Neutrophil (primary cell): ENCODE results near the gene IL18RAP.

Experiments
- H3K27ac ChIP-seq: fragments of 200-600 bp; sonication (generic); 2 replicates; pipeline ENCODE4 v1.5.1; 2016; ENCODE audit warnings: mild to moderate bottlenecking, moderate library complexity
- H3K27me3 ChIP-seq: fragments of 200-600 bp; sonication (generic); 2 replicates; pipeline ENCODE4 v1.6.0; 2016; ENCODE audit warnings: mild to moderate bottlenecking
- H3K36me3 ChIP-seq: fragments of 200-600 bp; sonication (generic); 2 replicates; pipeline ENCODE4 v1.5.1; 2017
- H3K4me1 ChIP-seq, 2 experiments: fragments of 200-600 bp in 1 of 2; sonication (generic) in 1 of 2; 1 replicate in 1 of 2; 2 replicates in 1 of 2; pipeline versions ENCODE4 v1.5.1 to v1.6.1; 2013 to 2016; ENCODE audit warnings: low read depth in 1 of 2, low read length in 1 of 2, mild to moderate bottlenecking in 1 of 2, moderate library complexity in 1 of 2; ENCODE audit not compliant: control insufficient read depth in 1 of 2, insufficient read depth in 1 of 2
- H3K4me3 ChIP-seq, 2 experiments: fragments of 200-600 bp in 1 of 2; sonication (generic) in 1 of 2; 1 replicate in 1 of 2; 2 replicates in 1 of 2; pipeline ENCODE4 v1.5.1; 2013 to 2016; ENCODE audit warnings: low read depth in 1 of 2, low read length in 1 of 2, mild to moderate bottlenecking in 1 of 2, moderate library complexity in 1 of 2
- H3K9me3 ChIP-seq: fragments of 200-600 bp; sonication (generic); 2 replicates; pipeline ENCODE4 v1.5.1; 2016
- TF ChIP-seq, protein P1 (sequence below): fragments of 200-600 bp; sonication (generic); IDR thresholded peaks from 2 replicates; pipeline ENCODE4 v1.5.1; 2016; ENCODE audit warnings: antibody characterized with exemption

IL18RAP gene

DNA sequence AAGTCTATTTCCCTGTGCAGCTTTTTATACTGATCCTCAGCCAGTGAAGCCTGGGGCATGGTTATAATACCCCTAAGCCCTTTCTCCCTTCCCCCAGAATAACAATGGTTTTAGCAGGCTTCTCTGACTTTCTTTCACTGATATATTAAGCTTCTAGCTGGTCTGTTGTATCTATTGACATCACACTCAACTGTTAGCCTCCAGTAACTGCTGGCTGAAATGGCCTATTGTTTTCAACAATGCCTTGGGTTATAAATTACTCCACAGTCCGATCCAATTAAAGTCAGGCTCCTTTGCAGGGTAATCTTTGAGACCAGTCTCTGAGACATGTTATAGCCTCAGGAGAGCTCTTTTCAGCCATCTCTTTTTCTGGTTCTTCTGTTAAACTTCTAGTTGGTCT lies 47.2 kb downstream of the IL18RAP start:
- no peaks in the 10 kb centered on the region for H3K4me1 ChIP-seq
- no peaks in the 10 kb centered on the region for H3K36me3 ChIP-seq
- no peak overlapping the region for H3K4me3 ChIP-seq
- peaks cover 39% of the 10 kb centered on the region for H3K27me3 ChIP-seq
- no peaks in the 10 kb centered on the region for H3K9me3 ChIP-seq
- TF ChIP-seq, protein P1, sequence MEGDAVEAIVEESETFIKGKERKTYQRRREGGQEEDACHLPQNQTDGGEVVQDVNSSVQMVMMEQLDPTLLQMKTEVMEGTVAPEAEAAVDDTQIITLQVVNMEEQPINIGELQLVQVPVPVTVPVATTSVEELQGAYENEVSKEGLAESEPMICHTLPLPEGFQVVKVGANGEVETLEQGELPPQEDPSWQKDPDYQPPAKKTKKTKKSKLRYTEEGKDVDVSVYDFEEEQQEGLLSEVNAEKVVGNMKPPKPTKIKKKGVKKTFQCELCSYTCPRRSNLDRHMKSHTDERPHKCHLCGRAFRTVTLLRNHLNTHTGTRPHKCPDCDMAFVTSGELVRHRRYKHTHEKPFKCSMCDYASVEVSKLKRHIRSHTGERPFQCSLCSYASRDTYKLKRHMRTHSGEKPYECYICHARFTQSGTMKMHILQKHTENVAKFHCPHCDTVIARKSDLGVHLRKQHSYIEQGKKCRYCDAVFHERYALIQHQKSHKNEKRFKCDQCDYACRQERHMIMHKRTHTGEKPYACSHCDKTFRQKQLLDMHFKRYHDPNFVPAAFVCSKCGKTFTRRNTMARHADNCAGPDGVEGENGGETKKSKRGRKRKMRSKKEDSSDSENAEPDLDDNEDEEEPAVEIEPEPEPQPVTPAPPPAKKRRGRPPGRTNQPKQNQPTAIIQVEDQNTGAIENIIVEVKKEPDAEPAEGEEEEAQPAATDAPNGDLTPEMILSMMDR = no peak
- H3K27ac ChIP-seq = no peak overlapping the region

DNA sequence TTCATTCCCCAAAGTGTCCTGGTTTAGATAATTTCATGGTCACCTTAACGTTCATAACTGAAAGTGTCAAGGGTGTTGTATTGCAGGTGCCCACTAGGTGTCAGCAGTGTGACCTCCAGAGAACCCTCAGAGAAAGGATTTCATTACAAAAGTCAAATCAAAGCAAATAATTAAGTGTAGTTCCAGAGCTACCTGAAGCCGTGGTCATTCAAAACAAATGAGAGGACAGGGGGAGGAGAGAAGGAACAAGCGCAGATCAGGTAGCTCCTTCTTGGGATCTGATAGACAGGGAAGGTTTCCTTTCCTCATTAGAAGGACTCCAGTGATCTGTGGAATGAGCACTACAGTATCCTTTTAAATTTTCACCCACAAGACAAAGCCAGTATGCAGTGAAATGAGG lies 50.1 kb downstream of the IL18RAP start, which contains the start of gene SLC9A4:
SLC9A4 (plus strand) TSS at position 207 of the 400 bp plus-strand sequence. CDS start 534 bp downstream, outside the sequence.
- Histone ChIP-seq H3K27me3 (peaks cover 35% of the 10 kb centered on the region), H3K4me1 (peaks cover 0 to 3% of the 10 kb centered on the region in 2 experiments)

DNA sequence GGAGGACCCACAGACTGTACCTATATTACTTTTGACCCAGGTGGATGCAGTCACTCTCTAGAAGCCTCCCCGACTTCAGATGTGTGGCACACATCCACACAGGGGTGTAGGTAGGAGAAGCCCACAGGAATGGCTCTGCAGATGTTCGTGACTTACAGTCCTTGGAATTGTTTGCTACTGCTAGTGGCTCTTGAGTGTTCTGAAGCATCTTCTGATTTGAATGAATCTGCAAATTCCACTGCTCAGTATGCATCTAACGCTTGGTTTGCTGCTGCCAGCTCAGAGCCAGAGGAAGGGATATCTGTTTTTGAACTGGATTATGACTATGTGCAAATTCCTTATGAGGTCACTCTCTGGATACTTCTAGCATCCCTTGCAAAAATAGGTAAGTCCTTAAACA lies 50.7 kb downstream of the IL18RAP start:
- no peak overlapping the region for H3K4me3 ChIP-seq
- H3K4me1 ChIP-seq = peaks cover 0 to 9% of the 10 kb centered on the region in 2 experiments
- H3K27me3 ChIP-seq = peaks cover 35% of the 10 kb centered on the region
- H3K36me3 ChIP-seq = no peaks in the 10 kb centered on the region
- TF ChIP-seq, protein P1 = no peak
- H3K9me3 ChIP-seq = no peaks in the 10 kb centered on the region
- no peak overlapping the region for H3K27ac ChIP-seq

More for the DNA sequence above, 50.1 kb downstream of the IL18RAP start, which contains the start of gene SLC9A4:
- Histone ChIP-seq H3K36me3 (no peaks in the 10 kb centered on the region), H3K27ac (no peak within 1 kb of the TSS), H3K4me3 (no peak within 1 kb of the TSS), H3K9me3 (no peaks in the 10 kb centered on the region)
- TF ChIP-seq, protein P1 = peak; percentile 91

DNA sequence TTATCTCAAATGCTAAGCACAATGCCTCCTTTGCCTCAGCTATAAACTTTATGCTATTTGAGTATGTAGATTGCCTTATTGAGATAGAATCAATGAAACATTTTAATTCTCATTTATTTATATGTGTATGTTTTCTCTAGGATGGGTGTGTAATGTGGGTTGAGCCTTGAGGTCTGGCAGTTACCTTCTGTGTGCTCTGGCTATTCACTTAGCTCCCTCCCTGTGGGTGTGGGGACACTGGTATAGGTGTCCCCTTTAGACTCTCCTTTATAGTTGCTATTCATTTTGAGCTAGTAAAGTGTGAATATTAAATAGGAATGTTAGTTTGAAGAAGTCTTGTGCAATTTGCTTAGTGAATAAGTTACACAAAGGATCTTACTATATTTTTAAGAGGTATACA lies 51.8 kb downstream of the IL18RAP start:
- Histone ChIP-seq H3K4me3 (no peak overlapping the region), H3K9me3 (no peaks in the 10 kb centered on the region), H3K27ac (no peak overlapping the region), H3K36me3 (no peaks in the 10 kb centered on the region), H3K4me1 (peaks cover 8 to 20% of the 10 kb centered on the region in 2 experiments), H3K27me3 (peaks cover 35% of the 10 kb centered on the region)
- TF ChIP-seq, protein P1 = no peak

DNA sequence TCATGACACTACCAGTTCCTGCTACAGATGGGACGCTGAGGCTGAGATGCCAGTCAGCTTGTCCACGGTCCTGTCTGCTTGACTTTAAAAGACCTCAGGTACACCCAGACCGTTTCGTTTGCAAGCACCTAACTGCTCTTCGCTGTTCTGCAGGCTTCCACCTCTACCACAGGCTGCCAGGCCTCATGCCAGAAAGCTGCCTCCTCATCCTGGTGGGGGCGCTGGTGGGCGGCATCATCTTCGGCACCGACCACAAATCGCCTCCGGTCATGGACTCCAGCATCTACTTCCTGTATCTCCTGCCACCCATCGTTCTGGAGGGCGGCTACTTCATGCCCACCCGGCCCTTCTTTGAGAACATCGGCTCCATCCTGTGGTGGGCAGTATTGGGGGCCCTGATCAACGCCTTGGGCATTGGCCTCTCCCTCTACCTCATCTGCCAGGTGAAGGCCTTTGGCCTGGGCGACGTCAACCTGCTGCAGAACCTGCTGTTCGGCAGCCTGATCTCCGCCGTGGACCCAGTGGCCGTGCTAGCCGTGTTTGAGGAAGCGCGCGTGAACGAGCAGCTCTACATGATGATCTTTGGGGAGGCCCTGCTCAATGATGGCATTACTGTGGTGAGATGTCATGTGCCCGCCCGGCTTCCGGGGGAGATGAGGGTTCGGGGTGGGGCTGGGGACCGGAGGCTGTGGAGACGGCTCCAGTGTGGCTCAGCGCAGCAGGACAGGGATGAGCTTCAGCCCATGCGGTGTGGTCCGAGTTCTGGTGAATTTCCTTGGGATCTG lies 55.9 kb downstream of the IL18RAP start:
- TF ChIP-seq, protein P1 = no peak
- Histone ChIP-seq H3K27me3 (peaks cover 10% of the 10 kb centered on the region), H3K36me3 (no peaks in the 10 kb centered on the region), H3K4me1 (peaks cover 24 to 36% of the 10 kb centered on the region in 2 experiments), H3K4me3 (no peak overlapping the region), H3K27ac (no peak overlapping the region), H3K9me3 (no peaks in the 10 kb centered on the region)
